H9 (cell line): ENCODE data around the gene IGF1R. TPM values are rescaled to one million over a fixed set of nuclear protein-coding genes. Genes with fewer than 3 reads are reported as not detected.

Experiments
- DNase-seq: peaks from one replicate; pipeline ENCODE4 v3.0.0-alpha.2; 2017
- H2AFZ ChIP-seq: one replicate; pipeline ENCODE4 v1.6.1; 2013; ENCODE audit warnings: mild to moderate bottlenecking, low read length, control low read depth, moderate library complexity
- H2AK5ac ChIP-seq: 2 replicates; pipeline ENCODE4 v1.6.1; 2013; ENCODE audit warnings: low read length, control low read depth, mixed read lengths; ENCODE audit not compliant: insufficient read length
- H2BK120ac ChIP-seq: one replicate; pipeline ENCODE4 v1.6.1; 2013; ENCODE audit warnings: low read depth, mild to moderate bottlenecking, low read length, control low read depth, inconsistent platforms; ENCODE audit not compliant: poor library complexity, severe bottlenecking
- H2BK12ac ChIP-seq: 2 replicates; pipeline ENCODE4 v1.6.1; 2013; ENCODE audit warnings: low read length, control low read depth, mixed read lengths, low read depth; ENCODE audit not compliant: insufficient read length
- H2BK15ac ChIP-seq: 2 replicates; pipeline ENCODE4 v1.6.1; 2013; ENCODE audit warnings: low read depth, low read length, control low read depth
- H2BK20ac ChIP-seq: one replicate; pipeline ENCODE4 v1.6.1; 2013; ENCODE audit warnings: low read depth, mild to moderate bottlenecking, low read length, control low read depth, inconsistent platforms; ENCODE audit not compliant: poor library complexity, severe bottlenecking
- H2BK5ac ChIP-seq: 2 replicates; pipeline ENCODE4 v1.6.1; 2013; ENCODE audit warnings: low read length, control low read depth, mixed read lengths; ENCODE audit not compliant: insufficient read length
- H3K14ac ChIP-seq: 2 replicates; pipeline ENCODE4 v1.6.1; 2013; ENCODE audit warnings: low read length, control low read depth; ENCODE audit not compliant: insufficient read depth
- H3K18ac ChIP-seq: 2 replicates; pipeline ENCODE4 v1.6.1; 2013; ENCODE audit warnings: low read depth, mild to moderate bottlenecking, mixed read lengths, low read length, control low read depth; ENCODE audit not compliant: insufficient read length
- H3K23ac ChIP-seq: 2 replicates; pipeline ENCODE4 v1.6.1; 2013; ENCODE audit warnings: low read length, control low read depth, mixed read lengths, low read depth; ENCODE audit not compliant: insufficient read length
- H3K23me2 ChIP-seq: 2 replicates; pipeline ENCODE4 v1.6.1; 2013; ENCODE audit warnings: low read depth, mild to moderate bottlenecking, mixed read lengths, low read length, control low read depth; ENCODE audit not compliant: insufficient read length, poor library complexity, severe bottlenecking
- H3K27ac ChIP-seq: 2 replicates; pipeline ENCODE4 v1.5.1; 2013; ENCODE audit warnings: low read length, control low read depth, mixed read lengths, low read depth; ENCODE audit not compliant: insufficient read length
- H3K27me3 ChIP-seq: 2 replicates; pipeline ENCODE4 v1.6.1; 2013; ENCODE audit warnings: low read length, control low read depth, inconsistent platforms; ENCODE audit not compliant: insufficient read depth
- H3K4ac ChIP-seq: 2 replicates; pipeline ENCODE4 v1.6.1; 2013; ENCODE audit warnings: low read depth, mild to moderate bottlenecking, control low read depth, inconsistent platforms, low read length, moderate library complexity
- H3K4me1 ChIP-seq: 2 replicates; pipeline ENCODE4 v1.6.1; 2013; ENCODE audit warnings: low read length, control low read depth, inconsistent platforms; ENCODE audit not compliant: insufficient read depth
- H3K4me2 ChIP-seq: 2 replicates; pipeline ENCODE4 v1.6.1; 2013; ENCODE audit warnings: low read length, control low read depth, mixed read lengths; ENCODE audit not compliant: insufficient read length, insufficient read depth
- H3K56ac ChIP-seq: 2 replicates; pipeline ENCODE4 v1.6.1; 2013; ENCODE audit warnings: low read depth, mild to moderate bottlenecking, mixed read lengths, low read length, control low read depth; ENCODE audit not compliant: insufficient read length
- H3K79me1 ChIP-seq: 2 replicates; pipeline ENCODE4 v1.6.1; 2013; ENCODE audit warnings: low read depth, mild to moderate bottlenecking, moderate library complexity, low read length, control low read depth, inconsistent platforms; ENCODE audit not compliant: insufficient read depth, poor library complexity, severe bottlenecking
- H3K79me2 ChIP-seq: 2 replicates; pipeline ENCODE4 v1.6.1; 2013; ENCODE audit warnings: low read length, control low read depth, inconsistent platforms; ENCODE audit not compliant: insufficient read depth
- H3K9ac ChIP-seq: 2 replicates; pipeline ENCODE4 v1.6.1; 2013; ENCODE audit warnings: low read length, control low read depth, mixed read lengths; ENCODE audit not compliant: insufficient read length; ENCODE audit errors: extremely low read depth
- H3K9me3 ChIP-seq: one replicate; pipeline ENCODE4 v1.6.1; 2013; ENCODE audit warnings: low read depth, low read length, inconsistent platforms; ENCODE audit not compliant: control insufficient read depth
- H3T11ph ChIP-seq: one replicate; pipeline ENCODE4 v1.6.1; 2013; ENCODE audit warnings: mild to moderate bottlenecking, low read length, control low read depth, inconsistent platforms
- H4K20me1 ChIP-seq: one replicate; pipeline ENCODE4 v1.6.1; 2013; ENCODE audit not compliant: control insufficient read depth, insufficient read length, insufficient read depth
- H4K5ac ChIP-seq: 2 replicates; pipeline ENCODE4 v1.6.1; 2013; ENCODE audit warnings: low read depth, mild to moderate bottlenecking, mixed read lengths, low read length, control low read depth; ENCODE audit not compliant: insufficient read length
- H4K8ac ChIP-seq: replicated peaks from 2 replicates; pipeline ENCODE4 v1.6.1; 2013; ENCODE audit warnings: low read length, control low read depth, mixed read lengths, low read depth; ENCODE audit not compliant: insufficient read length
- H4K91ac ChIP-seq: 2 replicates; pipeline ENCODE4 v1.6.1; 2013; ENCODE audit warnings: low read depth, mild to moderate bottlenecking, moderate library complexity, mixed read lengths, low read length, control low read depth; ENCODE audit not compliant: insufficient read length
- H3K27ac Mint-ChIP-seq, 3 experiments: 2 replicates in 2 of 3; 3 replicates in 1 of 3; pipeline ENCODE4 v1.8.0; 2020 to 2021; ENCODE audit warnings: mixed read lengths in 3 of 3, mild to moderate bottlenecking in 1 of 3, moderate library complexity in 1 of 3
- H3K27me3 Mint-ChIP-seq: 2 replicates; pipeline ENCODE4 v1.8.0; 2021; ENCODE audit warnings: low read depth, mild to moderate bottlenecking, moderate library complexity, mixed read lengths
- H3K36me3 Mint-ChIP-seq, 3 experiments: 2 replicates in 2 of 3; 3 replicates in 1 of 3; pipeline ENCODE4 v1.8.0; 2020 to 2021; ENCODE audit warnings: low read depth in 3 of 3, mixed read lengths in 3 of 3; ENCODE audit not compliant: insufficient read depth in 1 of 3
- H3K4me1 Mint-ChIP-seq, 2 experiments: 2 replicates each; pipeline ENCODE4 v1.8.0; 2020; ENCODE audit warnings: mixed read lengths in 2 of 2
- H3K4me3 Mint-ChIP-seq, 2 experiments: 2 replicates in 1 of 2; 3 replicates in 1 of 2; pipeline ENCODE4 v1.8.0; 2020 to 2021; ENCODE audit warnings: mild to moderate bottlenecking in 2 of 2, mixed read lengths in 2 of 2, moderate library complexity in 1 of 2
- H3K9me3 Mint-ChIP-seq, 2 experiments: 2 replicates in 1 of 2; 3 replicates in 1 of 2; pipeline ENCODE4 v1.8.0; 2020; ENCODE audit warnings: mild to moderate bottlenecking in 2 of 2, mixed read lengths in 2 of 2, moderate library complexity in 1 of 2
- WGBS: extraction: QIAGEN DNeasy Blood & Tissue Kit; methylation state at CpG from one replicate; pipeline ENCODE4 v1.1.7; 2013; ENCODE audit warnings: missing lambda C conversion rate, low lambda C conversion rate, mixed read lengths; ENCODE audit not compliant: insufficient read length; ENCODE audit errors: extremely low coverage; 5-methylcytosine and 5-hydroxymethylcytosine counted together
- total RNA-seq: library from RNA; stranded (reverse); gene quantifications from 2 replicates; pipeline ENCODE4 v1.2.1, GENCODE V29; 2021
- TF ChIP-seq, protein P1 (sequence below): fragments of 200-600 bp; sonication (generic); conservative IDR thresholded peaks from 3 replicates; pipeline ENCODE4 v1.8.0; 2021; ENCODE audit warnings: antibody characterized with exemption, mild to moderate bottlenecking

IGF1R gene
- total RNA-seq, 1 experiment from 2014 or later, result 70.0 TPM

DNA sequence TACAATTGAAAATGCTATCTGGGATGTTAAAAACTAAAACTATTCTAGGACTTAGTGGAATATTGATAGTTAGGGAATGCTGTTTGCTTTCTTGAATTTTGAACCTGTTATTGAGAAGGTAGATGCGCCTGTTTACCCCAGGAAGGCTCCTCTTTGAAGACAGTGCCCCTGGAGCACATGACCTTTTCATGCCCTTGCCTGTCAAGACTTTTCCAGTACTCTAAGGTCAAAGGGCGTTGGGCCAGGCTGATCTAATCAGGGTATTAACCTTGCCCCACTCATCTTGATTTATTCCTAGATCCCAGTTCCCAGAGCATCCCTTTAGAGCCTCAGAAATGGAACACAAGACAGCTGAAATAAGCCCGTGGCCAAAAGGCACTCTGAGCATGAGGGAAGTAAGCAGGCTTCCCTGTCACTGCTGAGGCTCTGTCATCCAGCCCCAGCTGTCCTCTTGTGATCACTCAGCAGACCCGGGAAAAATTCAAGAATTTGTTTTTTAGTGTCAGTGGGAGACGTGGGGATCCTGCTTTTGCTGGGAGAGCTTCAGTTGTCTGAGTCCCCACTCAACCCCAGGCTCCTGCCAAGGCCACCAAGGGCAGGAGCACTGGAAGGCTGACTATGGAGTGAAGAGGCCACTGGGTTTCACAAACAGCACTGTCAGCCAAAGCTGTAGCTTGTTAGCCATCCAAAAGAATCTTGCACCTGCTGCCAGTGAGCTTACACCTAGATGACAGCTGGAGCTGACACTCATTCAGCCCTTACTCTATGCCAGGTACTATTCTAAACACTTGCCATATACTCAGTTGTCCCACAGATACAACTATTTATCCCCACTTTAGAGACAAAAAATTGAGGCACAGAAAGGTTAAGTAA, 190.3 kb downstream of the IGF1R start:
- Histone ChIP-seq H3K18ac (no peak overlapping the region), H3K4me1 (peaks cover 3% of the 10 kb centered on the region; the same call in 1 of the 2 replicates), H2BK20ac (no peak overlapping the region), H3K23me2 (no peaks in the 10 kb centered on the region), H2AFZ (no peak overlapping the region), H2BK15ac (no peak overlapping the region), H4K20me1 (no peaks in the 10 kb centered on the region), H4K5ac (no peak overlapping the region), H2BK5ac (no peak overlapping the region), H3K14ac (no peak overlapping the region), H3K4ac (no peak overlapping the region), H2BK12ac (no peak overlapping the region), H3K9ac (no peak overlapping the region), H3K56ac (no peak overlapping the region), H3K79me1 (no peaks in the 10 kb centered on the region), H2BK120ac (no peak overlapping the region), H3K23ac (no peak overlapping the region), H3K4me2 (no peak overlapping the region), H3T11ph (no peak overlapping the region), H4K8ac (no peak overlapping the region), H3K27me3 (no peaks in the 10 kb centered on the region), H3K9me3 (no peaks in the 10 kb centered on the region), H4K91ac (no peak overlapping the region), H3K79me2 (peaks cover 9% of the 10 kb centered on the region; the same call in 1 of the 2 replicates), H2AK5ac (no peak overlapping the region), H3K27ac (no peak overlapping the region)
- H3K9me3 Mint-ChIP-seq, result no peaks in the 10 kb centered on the region
- H3K4me1 Mint-ChIP-seq, result peaks cover 38 to 41% of the 10 kb centered on the region in 2 experiments
- no peaks in the 10 kb centered on the region for H3K27me3 Mint-ChIP-seq
- H3K27ac Mint-ChIP-seq, result no peak overlapping the region
- no CpG with 5 or more reads among the region's 5 CpGs for WGBS
- TF ChIP-seq, protein P1, sequence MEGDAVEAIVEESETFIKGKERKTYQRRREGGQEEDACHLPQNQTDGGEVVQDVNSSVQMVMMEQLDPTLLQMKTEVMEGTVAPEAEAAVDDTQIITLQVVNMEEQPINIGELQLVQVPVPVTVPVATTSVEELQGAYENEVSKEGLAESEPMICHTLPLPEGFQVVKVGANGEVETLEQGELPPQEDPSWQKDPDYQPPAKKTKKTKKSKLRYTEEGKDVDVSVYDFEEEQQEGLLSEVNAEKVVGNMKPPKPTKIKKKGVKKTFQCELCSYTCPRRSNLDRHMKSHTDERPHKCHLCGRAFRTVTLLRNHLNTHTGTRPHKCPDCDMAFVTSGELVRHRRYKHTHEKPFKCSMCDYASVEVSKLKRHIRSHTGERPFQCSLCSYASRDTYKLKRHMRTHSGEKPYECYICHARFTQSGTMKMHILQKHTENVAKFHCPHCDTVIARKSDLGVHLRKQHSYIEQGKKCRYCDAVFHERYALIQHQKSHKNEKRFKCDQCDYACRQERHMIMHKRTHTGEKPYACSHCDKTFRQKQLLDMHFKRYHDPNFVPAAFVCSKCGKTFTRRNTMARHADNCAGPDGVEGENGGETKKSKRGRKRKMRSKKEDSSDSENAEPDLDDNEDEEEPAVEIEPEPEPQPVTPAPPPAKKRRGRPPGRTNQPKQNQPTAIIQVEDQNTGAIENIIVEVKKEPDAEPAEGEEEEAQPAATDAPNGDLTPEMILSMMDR, result no peak
- H3K4me3 Mint-ChIP-seq, result no peak overlapping the region
- peaks cover 2 to 11% (median 9%) of the 10 kb centered on the region in 3 experiments; a peak in 4 of 7 replicates for H3K36me3 Mint-ChIP-seq
- no peak for DNase-seq
